ENCODE data around the gene RPL28. TPM values are rescaled to one million over a fixed set of nuclear protein-coding genes. Genes with fewer than 3 reads are reported as not detected.

Gene RPL28
- total and polyA plus RNA-seq, 2 donors (not counting 3 experiments of a cell fraction or from before 2014, with no cell fraction given): 1,872 to 3,435 TPM

DNA sequence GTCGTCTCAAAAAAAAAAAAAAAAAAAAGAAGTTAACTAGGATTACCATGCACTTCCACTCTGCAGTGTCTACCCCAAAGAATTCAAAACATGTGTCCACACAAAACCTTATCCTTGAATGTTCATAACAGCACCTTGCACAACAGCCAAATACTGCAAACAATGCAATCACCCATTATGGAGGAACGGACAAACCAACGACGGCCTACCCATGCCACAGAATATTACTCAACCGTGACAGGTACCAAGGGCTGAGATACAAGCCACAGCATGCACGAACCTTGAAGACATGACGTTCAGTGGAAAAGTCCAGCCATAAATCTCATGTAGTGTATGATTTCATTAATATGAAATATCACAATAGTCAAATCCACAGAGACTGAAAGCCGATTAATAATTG lies 60.3 kb downstream of the RPL28 start:
- BruUV-seq (replicated peaks): no TSS peak
- Histone ChIP-seq H3K9me1 (replicated peaks; ENCODE audit: control insufficient read depth, extremely low read depth, insufficient read depth, low read length) (no peaks in the 10 kb centered on the region), H3K4me2 (ENCODE audit: insufficient read depth, low read length) (no peak overlapping the region), H3K27ac (ENCODE audit: insufficient read depth, low read depth, low read length) (no peak overlapping the region), H3K9me3 (replicated peaks; ENCODE audit: control insufficient read depth, insufficient read depth, low read length) (no peaks in the 10 kb centered on the region), H3K79me2 (ENCODE audit: control insufficient read depth, insufficient read depth, low read length) (no peaks in the 10 kb centered on the region), H4K20me1 (replicated peaks; ENCODE audit: control insufficient read depth, extremely low read depth, insufficient read depth, low read length) (no peaks in the 10 kb centered on the region), H3K4me3 (replicated peaks in 1 of 3; ENCODE audit: insufficient read depth in 1 of 3, low read depth in 1 of 3, low read length in 3 of 3) (no peak overlapping the region), H2AFZ (ENCODE audit: low read depth, low read length) (no peak overlapping the region), H3K9ac (replicated peaks; ENCODE audit: extremely low read depth, insufficient read depth, low read length) (no peak overlapping the region), H3K27me3 (ENCODE audit: control insufficient read depth in 2 of 2, insufficient read depth in 2 of 2, low read length in 2 of 2) (peaks cover 37 to 44% of the 10 kb centered on the region in 2 experiments), H3K4me1 (ENCODE audit: control insufficient read depth, extremely low read depth, insufficient read depth, low read length) (no peaks in the 10 kb centered on the region), H3K36me3 (ENCODE audit: control insufficient read depth in 2 of 2, extremely low read depth in 1 of 2, insufficient read depth in 2 of 2, low read length in 2 of 2) (no peaks in the 10 kb centered on the region)
- FAIRE-seq (no peak), DNase-seq (ENCODE audit: low read depth, low spot score) (no peak)
- intact Hi-C loops (cut with micrococcal nuclease): no loop called here
- TF ChIP-seq GATA2 (IDR thresholded peaks at IDR 0.05; ENCODE audit: insufficient read depth, insufficient read length, low read depth, low read length) (no peak), MAX (IDR thresholded peaks at IDR 0.05; ENCODE audit: insufficient read depth, insufficient read length) (no peak), POLR2AphosphoS5 (IDR thresholded peaks at IDR 0.05; ENCODE audit: insufficient read depth, low read depth, low read length) (no peak), EZH2 (IDR thresholded peaks at IDR 0.05; ENCODE audit: borderline replicate concordance, low read depth, low read length, severe bottlenecking) (no peak), JUN (IDR thresholded peaks at IDR 0.05; ENCODE audit: borderline replicate concordance, insufficient read depth, insufficient read length, low read depth) (no peak), POLR2A (IDR thresholded peaks at IDR 0.05; ENCODE audit: low read depth, low read length) (no peak), MYC (IDR thresholded peaks at IDR 0.05; ENCODE audit: low read depth, low read length) (no peak), FOS (IDR thresholded peaks at IDR 0.05; ENCODE audit: borderline replicate concordance, insufficient read depth, low read length) (no peak)
- TF ChIP-seq, protein P1, sequence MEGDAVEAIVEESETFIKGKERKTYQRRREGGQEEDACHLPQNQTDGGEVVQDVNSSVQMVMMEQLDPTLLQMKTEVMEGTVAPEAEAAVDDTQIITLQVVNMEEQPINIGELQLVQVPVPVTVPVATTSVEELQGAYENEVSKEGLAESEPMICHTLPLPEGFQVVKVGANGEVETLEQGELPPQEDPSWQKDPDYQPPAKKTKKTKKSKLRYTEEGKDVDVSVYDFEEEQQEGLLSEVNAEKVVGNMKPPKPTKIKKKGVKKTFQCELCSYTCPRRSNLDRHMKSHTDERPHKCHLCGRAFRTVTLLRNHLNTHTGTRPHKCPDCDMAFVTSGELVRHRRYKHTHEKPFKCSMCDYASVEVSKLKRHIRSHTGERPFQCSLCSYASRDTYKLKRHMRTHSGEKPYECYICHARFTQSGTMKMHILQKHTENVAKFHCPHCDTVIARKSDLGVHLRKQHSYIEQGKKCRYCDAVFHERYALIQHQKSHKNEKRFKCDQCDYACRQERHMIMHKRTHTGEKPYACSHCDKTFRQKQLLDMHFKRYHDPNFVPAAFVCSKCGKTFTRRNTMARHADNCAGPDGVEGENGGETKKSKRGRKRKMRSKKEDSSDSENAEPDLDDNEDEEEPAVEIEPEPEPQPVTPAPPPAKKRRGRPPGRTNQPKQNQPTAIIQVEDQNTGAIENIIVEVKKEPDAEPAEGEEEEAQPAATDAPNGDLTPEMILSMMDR (IDR thresholded peaks at IDR 0.05; ENCODE audit: extremely low read depth in 1 of 2, insufficient read depth in 1 of 2, low read depth in 1 of 2, low read length in 2 of 2): no peak
- POLR2A ChIA-PET: no interaction called here
- CTCF ChIA-PET: interaction anchor here (0.6 to 1.0 kb wide), 3 partner anchors 9 to 206 kb away, joined by 3 to 4 read pairs (median 3); no protein-coding TSS in a partner anchor
- dilution Hi-C loops (cut with MboI; ENCODE audit: extremely low pct_ligation_motif_present, low sequenced_read_pairs): no loop called here
